Tibial nerve (tissue), 4 donors: Measurements from ENCODE around the gene ZNF800. TPM values are rescaled to one million over a fixed set of nuclear protein-coding genes. Genes with fewer than 3 reads are reported as not detected.

Source experiments
- DNase-seq, 2 donors: peaks; one replicate each; pipeline ENCODE4 v3.0.0-alpha.2; 2019; ENCODE audit warnings: low spot score in 2 of 2
- H3K27ac ChIP-seq, 4 donors: fragments of 200-600 bp; sonication (generic) in 3 of 4; one replicate each; pipeline ENCODE4 v1.5.1; 2017 to 2019; ENCODE audit warnings: mild to moderate bottlenecking in 1 of 4
- H3K27me3 ChIP-seq, 2 donors: fragments of 200-600 bp; sonication (generic) in 1 of 2; one replicate each; pipeline versions ENCODE4 v1.5.1 to v1.6.0; 2017 to 2019
- H3K36me3 ChIP-seq, 3 donors: fragments of 200-600 bp; sonication (generic); one replicate each; pipeline ENCODE4 v1.5.1; 2018 to 2019
- H3K4me1 ChIP-seq, 4 donors: fragments of 200-600 bp; sonication (generic) in 3 of 4; one replicate each; pipeline ENCODE4 v1.5.1; 2017 to 2019
- H3K4me3 ChIP-seq, 4 donors: fragments of 200-600 bp; sonication (generic) in 3 of 4; one replicate each; pipeline ENCODE4 v1.5.1; 2017 to 2019; ENCODE audit warnings: mild to moderate bottlenecking in 1 of 4, moderate library complexity in 1 of 4
- H3K9me3 ChIP-seq, 4 donors: fragments of 200-600 bp; sonication (generic) in 3 of 4; one replicate each; pipeline ENCODE4 v1.5.1; 2017 to 2019
- CTCF ChIP-seq, 5 experiments: fragments of 200-600 bp in 3 of 5; fragments of 450-650 bp in 2 of 5; sonication (generic) in 3 of 5; IDR thresholded peaks; one replicate each; pipeline ENCODE4 v1.5.1; 2016 to 2019; ENCODE audit warnings: antibody characterized with exemption in 5 of 5, mild to moderate bottlenecking in 3 of 5, moderate library complexity in 2 of 5
- EP300 ChIP-seq, 2 donors: sonication (generic); formaldehyde crosslinking; IDR thresholded peaks; one replicate each; pipeline ENCODE4 v1.6.1; 2017; ENCODE audit warnings: antibody characterized with exemption in 2 of 2, mild to moderate bottlenecking in 1 of 2
- POLR2A ChIP-seq, 2 donors: fragments of 450-650 bp; IDR thresholded peaks; one replicate each; pipeline ENCODE4 v1.6.1; 2017; ENCODE audit warnings: antibody characterized with exemption in 2 of 2, mild to moderate bottlenecking in 2 of 2, moderate library complexity in 2 of 2
- WGBS, 2 donors: methylation state at CpG; one replicate each; pipeline ENCODE4 v1.1.5; 2018; 5-methylcytosine and 5-hydroxymethylcytosine counted together
- total RNA-seq, 4 donors: library from RNA; depleted of rRNA; stranded (reverse); fragments of >200 nt; gene quantifications; one replicate each; pipeline ENCODE4 v1.1.0, GENCODE V29; 2016

ZNF800 gene
- total RNA-seq, 4 donors from 2014 or later, result 27.3 to 50.0 (median 33.9) TPM

GRCh38 chr7:127342596-127342995 is 49.9 kb downstream of the ZNF800 start:
- Histone ChIP-seq H3K4me1 (peaks cover 0 to 5% (median 0%) of the 10 kb centered on the region in 4 donors), H3K27me3 (no peaks in the 10 kb centered on the region), H3K4me3 (no peak overlapping the region), H3K36me3 (no peaks in the 10 kb centered on the region), H3K27ac (no peak overlapping the region), H3K9me3 (peaks cover 0 to 9% (median 3%) of the 10 kb centered on the region in 4 donors)
- no peak for TF ChIP-seq POLR2A (IDR thresholded peaks at IDR 0.05)
- TF ChIP-seq EP300 (IDR thresholded peaks at IDR 0.05), result no peak
- no peak for TF ChIP-seq CTCF (IDR thresholded peaks at IDR 0.05)
- DNase-seq, result no peak
- WGBS, 2 donors, result 69 to 77% methylated on average over 1 of the region's 1 CpG

- TF ChIP-seq EP300 (IDR thresholded peaks at IDR 0.05), result no peak
- TF ChIP-seq CTCF (IDR thresholded peaks at IDR 0.05), result no peak
- TF ChIP-seq POLR2A (IDR thresholded peaks at IDR 0.05), result no peak
These were observed 54.4 kb downstream of the ZNF800 start for GRCh38 chr7:127338122-127338521.

GRCh38 chr7:127337581-127337980 is 54.9 kb downstream of the ZNF800 start:
- peaks cover 0 to 6% (median 1%) of the 10 kb centered on the region in 4 donors for H3K9me3 ChIP-seq
- 74 to 77% methylated on average over 5 of the region's 5 CpGs for WGBS, 2 donors

More at GRCh38 chr7:127338122-127338521, 54.4 kb downstream of the ZNF800 start:
- peaks cover 0 to 8% (median 3%) of the 10 kb centered on the region in 4 donors for H3K9me3 ChIP-seq
- H3K36me3 ChIP-seq, result no peaks in the 10 kb centered on the region
- WGBS, 2 donors, result 77 to 82% methylated on average over 1 of the region's 1 CpG
- no peaks in the 10 kb centered on the region for H3K4me1 ChIP-seq
- H3K27me3 ChIP-seq, result no peaks in the 10 kb centered on the region
- no peak overlapping the region for H3K4me3 ChIP-seq
- no peak overlapping the region for H3K27ac ChIP-seq
- DNase-seq, result no peak

GRCh38 chr7:127336458-127336857 is 56.0 kb downstream of the ZNF800 start:
- Histone ChIP-seq H3K4me3 (no peak overlapping the region), H3K27ac (no peak overlapping the region), H3K9me3 (no peaks in the 10 kb centered on the region), H3K27me3 (no peaks in the 10 kb centered on the region), H3K4me1 (no peaks in the 10 kb centered on the region), H3K36me3 (no peaks in the 10 kb centered on the region)
- TF ChIP-seq CTCF (IDR thresholded peaks at IDR 0.05) (no peak), EP300 (IDR thresholded peaks at IDR 0.05) (no peak), POLR2A (IDR thresholded peaks at IDR 0.05) (no peak)
- 90 to 94% methylated on average over 2 of the region's 2 CpGs for WGBS, 2 donors
- DNase-seq, result no peak

More at GRCh38 chr7:127337581-127337980, 54.9 kb downstream of the ZNF800 start:
- DNase-seq, result no peak
- H3K27me3 ChIP-seq, result no peaks in the 10 kb centered on the region
- no peak overlapping the region for H3K27ac ChIP-seq
- H3K4me1 ChIP-seq, result no peaks in the 10 kb centered on the region
- no peak overlapping the region for H3K4me3 ChIP-seq
- H3K36me3 ChIP-seq, result no peaks in the 10 kb centered on the region
- no peak for TF ChIP-seq POLR2A (IDR thresholded peaks at IDR 0.05)
- TF ChIP-seq EP300 (IDR thresholded peaks at IDR 0.05), result no peak
- no peak for TF ChIP-seq CTCF (IDR thresholded peaks at IDR 0.05)

GRCh38 chr7:127332880-127333279 is 59.6 kb downstream of the ZNF800 start:
- Histone ChIP-seq H3K36me3 (no peaks in the 10 kb centered on the region), H3K4me1 (no peaks in the 10 kb centered on the region), H3K4me3 (no peak overlapping the region), H3K27me3 (no peaks in the 10 kb centered on the region), H3K9me3 (no peaks in the 10 kb centered on the region), H3K27ac (no peak overlapping the region)
- DNase-seq, result no peak
- WGBS, 2 donors, result 61 to 74% methylated on average over 2 of the region's 2 CpGs
- TF ChIP-seq POLR2A (IDR thresholded peaks at IDR 0.05) (no peak), EP300 (IDR thresholded peaks at IDR 0.05) (no peak), CTCF (IDR thresholded peaks at IDR 0.05) (no peak)
